ENCODE results near the gene CYS1. TPM values are rescaled to one million over a fixed set of nuclear protein-coding genes. Genes with fewer than 3 reads are reported as not detected.

Gene CYS1
- total and polyA plus RNA-seq, 2 of the 8 experiments (the other 6 are each of a cell fraction or from before 2014, with no cell fraction given): 0.09 to 0.13 TPM

DNA sequence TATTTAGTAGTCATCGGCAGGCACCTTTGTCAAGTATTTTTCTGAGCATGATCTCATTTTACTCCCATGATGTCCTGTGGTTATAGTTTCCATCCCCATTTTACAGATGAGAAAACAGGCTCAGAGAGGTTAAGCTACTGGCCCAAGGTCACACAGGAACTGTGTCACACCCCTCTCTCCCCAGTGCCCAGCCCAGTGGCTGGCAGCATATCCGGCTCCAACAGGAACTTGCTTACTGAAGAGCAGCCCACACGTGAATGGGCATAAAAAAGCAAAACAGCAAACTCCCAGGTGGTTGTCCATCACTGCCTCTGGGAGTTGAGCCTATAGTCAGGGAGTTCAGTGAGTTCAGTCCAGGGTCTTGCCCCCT, 45.2 kb downstream of the CYS1 start:
- Histone ChIP-seq H2BK20ac (ENCODE audit: low read length) (no peak overlapping the region), H3K23me2 (ENCODE audit: low read depth, low read length) (no peaks in the 10 kb centered on the region), H3K9ac (replicated peaks in 1 of 4; ENCODE audit: extremely low read depth in 1 of 4, low read depth in 3 of 4, low read length in 3 of 4) (no peak overlapping the region), H2BK120ac (replicated peaks; ENCODE audit: low read depth, low read length) (no peak overlapping the region), H3K14ac (ENCODE audit: insufficient read length) (no peak overlapping the region), H3K56ac (replicated peaks; ENCODE audit: insufficient read length, low read depth, low read length) (no peak overlapping the region), H3K18ac (ENCODE audit: extremely low read depth, low read length) (no peak overlapping the region), H3K4me1 (replicated peaks in 1 of 4; ENCODE audit: control insufficient read depth in 3 of 4, insufficient read depth in 4 of 4, low read length in 3 of 4) (peaks cover 0 to 2% (median 0%) of the 10 kb centered on the region in 4 experiments; a peak in 2 of 7 replicates), H2BK5ac (ENCODE audit: low read depth, low read length) (no peak overlapping the region), H2AK5ac (ENCODE audit: low read depth, low read length) (no peak overlapping the region), H4K20me1 (replicated peaks in 1 of 2; ENCODE audit: control insufficient read depth in 1 of 2, insufficient read depth in 2 of 2, low read length in 2 of 2) (no peaks in the 10 kb centered on the region), H4K5ac (ENCODE audit: insufficient read length, low read depth, low read length) (no peak overlapping the region), H3K27me3 (replicated peaks in 1 of 4; ENCODE audit: control insufficient read depth in 3 of 4, extremely low read depth in 1 of 4, insufficient read depth in 3 of 4, low read length in 3 of 4) (no peaks in the 10 kb centered on the region; a peak in 1 of 7 replicates), H3K79me2 (ENCODE audit: control insufficient read depth in 1 of 2, insufficient read depth in 2 of 2, low read length in 2 of 2) (no peaks in the 10 kb centered on the region), H4K91ac (replicated peaks; ENCODE audit: insufficient read length, low read length) (no peak overlapping the region), H2BK12ac (ENCODE audit: low read depth, low read length) (no peak overlapping the region), H4K8ac (ENCODE audit: extremely low read depth, insufficient read depth, low read length) (no peak overlapping the region), H3K4me2 (ENCODE audit: insufficient read depth in 1 of 2, low read depth in 2 of 2, low read length in 2 of 2) (no peak overlapping the region), H3K36me3 (ENCODE audit: control insufficient read depth in 2 of 4, insufficient read depth in 4 of 4, low read length in 3 of 4) (no peaks in the 10 kb centered on the region), H3K79me1 (ENCODE audit: low read depth, low read length) (no peaks in the 10 kb centered on the region), H3K4ac (replicated peaks; ENCODE audit: insufficient read length, low read depth, low read length) (no peak overlapping the region), H2BK15ac (ENCODE audit: low read length) (no peak overlapping the region), H3K27ac (ENCODE audit: low read depth, low read length) (no peak overlapping the region), H3K4me3 (ENCODE audit: extremely low read depth in 1 of 4, insufficient read depth in 2 of 4, low read depth in 3 of 4, low read length in 4 of 4) (no peak overlapping the region), H2AFZ (ENCODE audit: low read length) (no peak overlapping the region), H3K23ac (ENCODE audit: insufficient read length) (no peak overlapping the region), H3K9me3 (ENCODE audit: insufficient read depth in 2 of 2, low read depth in 1 of 2, low read length in 1 of 2) (no peaks in the 10 kb centered on the region)
- 93% methylated on average over 3 of the region's 3 CpGs; no CpG with 5 or more reads in 1 of the 2 experiments for WGBS, 2 experiments (ENCODE audit: extremely low coverage in 1 of 2, insufficient coverage in 1 of 2, insufficient read length in 1 of 2, insufficient replicate concordance in 2 of 2, low coverage in 1 of 2, low lambda C conversion rate in 2 of 2, missing lambda C conversion rate in 1 of 2)
- CTCF ChIA-PET (ENCODE audit: partially characterized antibody): interaction anchor here (0.9 to 3.3 kb wide), 10 partner anchors 8 to 271 kb away, joined by 3 to 42 read pairs (median 5); no protein-coding TSS in a partner anchor
- peak; percentile 84 for TF ChIP-seq KDM1A (IDR thresholded peaks at IDR 0.05; ENCODE audit: borderline replicate concordance, low read length)
- no peak for TF ChIP-seq SP4 (IDR thresholded peaks at IDR 0.05; ENCODE audit: low read length)
- POLR2A ChIA-PET (ENCODE audit: partially characterized antibody): interaction anchor here (0.8 to 2.9 kb wide), 4 partner anchors 8 to 18 kb away, joined by 3 to 19 read pairs (median 4); partner anchors contain the start of gene KLF11
- DNase-seq (ENCODE audit: low read depth in 1 of 2, low spot score in 2 of 2) (no peak), FAIRE-seq (no peak)

Data from H1 (cell line).